ENCODE data around the gene MT4. TPM values are rescaled to one million over a fixed set of nuclear protein-coding genes. Genes with fewer than 3 reads are reported as not detected.
A peak's percentile ranks its signal among the peaks of the same experiment; 100 is the strongest.

Gene MT4
- total RNA-seq, 1 experiment from 2014 or later = not detected

- DNase-seq (ENCODE audit: low read depth) = peak; percentile 64
Measured at GRCh38 chr16:56603589-56603988, 38.7 kb downstream of the MT4 start.

GRCh38 chr16:56604966-56605365, 40.1 kb downstream of the MT4 start:
- peak; percentile 90 for DNase-seq (ENCODE audit: low read depth)

- no peak for DNase-seq (ENCODE audit: low read depth)
Measured at GRCh38 chr16:56605475-56605874, 40.6 kb downstream of the MT4 start.

- DNase-seq (ENCODE audit: low read depth) = peak; percentile 95
Measured at GRCh38 chr16:56606071-56606475, 41.2 kb downstream of the MT4 start.

GRCh38 chr16:56606476-56607108, 41.7 kb downstream of the MT4 start:
- peak; percentile 97 for DNase-seq (ENCODE audit: low read depth)

- peak; percentile 100 for DNase-seq (ENCODE audit: low read depth)
Measured at GRCh38 chr16:56607109-56607618, 42.3 kb downstream of the MT4 start.

GRCh38 chr16:56607675-56608042, 42.8 kb downstream of the MT4 start:
- DNase-seq (ENCODE audit: low read depth) = no peak

- peak; percentile 98 for DNase-seq (ENCODE audit: low read depth)
Measured at GRCh38 chr16:56608043-56608875, 43.4 kb downstream of the MT4 start, which contains the start of gene MT2A. MT2A (plus strand) TSS chr16:56608584; CDS start chr16:56608656, 72 bp downstream.

GRCh38 chr16:56608876-56609462, 44.1 kb downstream of the MT4 start:
- DNase-seq (ENCODE audit: low read depth) = peak; percentile 52

- DNase-seq (ENCODE audit: low read depth) = peak; percentile 92
Measured at GRCh38 chr16:56609463-56609921, 44.6 kb downstream of the MT4 start.

- DNase-seq (ENCODE audit: low read depth) = peak; percentile 94
Measured at GRCh38 chr16:56610017-56610608, 45.2 kb downstream of the MT4 start.

- DNase-seq (ENCODE audit: low read depth) = no peak
Measured at GRCh38 chr16:56610609-56611111, 45.8 kb downstream of the MT4 start.

GRCh38 chr16:56611281-56611833, 46.5 kb downstream of the MT4 start:
- peak; percentile 80 for DNase-seq (ENCODE audit: low read depth)

- DNase-seq (ENCODE audit: low read depth) = no peak
Measured at GRCh38 chr16:56613706-56614105, 48.8 kb downstream of the MT4 start.

GRCh38 chr16:56614549-56614991, 49.7 kb downstream of the MT4 start:
- peak; percentile 76 for DNase-seq (ENCODE audit: low read depth)

- peak; percentile 46 for DNase-seq (ENCODE audit: low read depth)
Measured at GRCh38 chr16:56615353-56615752, 50.5 kb downstream of the MT4 start.

GRCh38 chr16:56616608-56617211, 51.8 kb downstream of the MT4 start:
- no peak for DNase-seq (ENCODE audit: low read depth)

GRCh38 chr16:56617212-56618085, 52.6 kb downstream of the MT4 start:
- DNase-seq (ENCODE audit: low read depth) = peak; percentile 84

GRCh38 chr16:56618138-56618537, 53.3 kb downstream of the MT4 start:
- DNase-seq (ENCODE audit: low read depth) = no peak
